GM23338 (cell line): ENCODE measurements around the gene FUT3. TPM values are rescaled to one million over a fixed set of nuclear protein-coding genes. Genes with fewer than 3 reads are reported as not detected.

Source experiments
- ATAC-seq: fragments of 200-7000 bp; cut with Tn5 transposase; 3 replicates; pipeline ENCODE4 v1.9.1; 2020
- DNase-seq: peaks from one replicate; pipeline ENCODE4 v3.0.0-alpha.2; 2015; ENCODE audit warnings: low spot score
- H2AFZ ChIP-seq: fragments of 200-600 bp; sonication (generic); 2 replicates; pipeline ENCODE4 v1.8.0; 2016; ENCODE audit warnings: antibody characterized with exemption, mild to moderate bottlenecking, moderate library complexity
- H3F3A ChIP-seq: fragments of 200-600 bp; sonication (generic); replicated peaks from 2 replicates; pipeline ENCODE4 v1.8.0; 2017; ENCODE audit warnings: antibody characterized with exemption, mixed run types, low read depth
- H3K27ac ChIP-seq: fragments of 200-600 bp; sonication (generic); 2 replicates; pipeline ENCODE4 v1.6.1; 2016; ENCODE audit warnings: low read depth
- H3K27me3 ChIP-seq: fragments of 200-600 bp; sonication (generic); 2 replicates; pipeline ENCODE4 v1.8.0; 2016; ENCODE audit warnings: mild to moderate bottlenecking, mixed run types, moderate library complexity; ENCODE audit not compliant: insufficient read depth
- H3K36me3 ChIP-seq: fragments of 200-600 bp; sonication (generic); 2 replicates; pipeline ENCODE4 v1.8.0; 2016; ENCODE audit warnings: mild to moderate bottlenecking; ENCODE audit not compliant: insufficient read depth
- H3K4me1 ChIP-seq: fragments of 200-600 bp; sonication (generic); 2 replicates; pipeline ENCODE4 v1.8.0; 2016; ENCODE audit warnings: mild to moderate bottlenecking, moderate library complexity; ENCODE audit not compliant: insufficient read depth
- H3K4me2 ChIP-seq: fragments of 200-600 bp; sonication (generic); 2 replicates; pipeline ENCODE4 v1.7.1; 2017; ENCODE audit warnings: mixed run types
- H3K4me3 ChIP-seq: fragments of 200-600 bp; sonication (generic); 2 replicates; pipeline ENCODE4 v1.6.1; 2016; ENCODE audit warnings: mixed run types
- H3K79me2 ChIP-seq: fragments of 200-600 bp; sonication (generic); replicated peaks from 2 replicates; pipeline ENCODE4 v1.8.0; 2017; ENCODE audit warnings: mild to moderate bottlenecking; ENCODE audit not compliant: insufficient read depth
- H3K9me2 ChIP-seq: fragments of 200-600 bp; sonication (generic); 2 replicates; pipeline ENCODE4 v1.8.0; 2017; ENCODE audit not compliant: insufficient read depth
- H4K20me1 ChIP-seq: fragments of 200-600 bp; sonication (generic); replicated peaks from 2 replicates; pipeline ENCODE4 v1.8.0; 2017; ENCODE audit warnings: mild to moderate bottlenecking; ENCODE audit not compliant: insufficient read depth
- H3K27ac Mint-ChIP-seq: 2 replicates; pipeline ENCODE4 v1.8.0; 2020; ENCODE audit warnings: inconsistent platforms, mild to moderate bottlenecking, moderate library complexity, mixed read lengths
- H3K27me3 Mint-ChIP-seq: 3 replicates; pipeline ENCODE4 v1.8.0; 2022; ENCODE audit warnings: low read depth, mild to moderate bottlenecking, moderate library complexity, mixed read lengths, inconsistent platforms; ENCODE audit not compliant: insufficient read depth, poor library complexity
- H3K36me3 Mint-ChIP-seq: 3 replicates; pipeline ENCODE4 v1.8.0; 2021; ENCODE audit warnings: low read depth, mild to moderate bottlenecking, inconsistent platforms, moderate library complexity, mixed read lengths
- H3K4me1 Mint-ChIP-seq: 3 replicates; pipeline ENCODE4 v1.8.0; 2020; ENCODE audit warnings: mild to moderate bottlenecking, inconsistent platforms, mixed read lengths
- H3K4me3 Mint-ChIP-seq: 3 replicates; pipeline ENCODE4 v1.8.0; 2021; ENCODE audit warnings: moderate library complexity, mild to moderate bottlenecking, inconsistent platforms, mixed read lengths
- H3K9me3 Mint-ChIP-seq: 3 replicates; pipeline ENCODE4 v1.8.0; 2020; ENCODE audit warnings: moderate library complexity, mild to moderate bottlenecking, inconsistent platforms, mixed read lengths
- CREB1 ChIP-seq: fragments of 250-450 bp; sonication (Bioruptor Pico); IDR thresholded peaks from 2 replicates; pipeline ENCODE4 v1.5.0; 2020; ENCODE audit warnings: low read depth, mild to moderate bottlenecking, moderate library complexity
- ETS1 ChIP-seq: IDR thresholded peaks from 2 replicates; pipeline ENCODE4 v1.6.1; 2016; ENCODE audit warnings: antibody characterized with exemption
- EZH2 ChIP-seq: fragments of 200-600 bp; sonication (generic); IDR thresholded peaks from one replicate; pipeline ENCODE4 v1.8.0; 2017; ENCODE audit warnings: antibody characterized with exemption, mild to moderate bottlenecking, low read depth; ENCODE audit not compliant: unreplicated experiment
- EZH2phosphoT487 ChIP-seq: fragments of 200-600 bp; sonication (generic); IDR thresholded peaks from one replicate; pipeline ENCODE4 v1.8.1; 2018; ENCODE audit warnings: antibody characterized with exemption; ENCODE audit not compliant: unreplicated experiment
- JUNB ChIP-seq: IDR thresholded peaks from one replicate; pipeline ENCODE4 v1.6.1; 2016; ENCODE audit warnings: antibody characterized with exemption; ENCODE audit not compliant: unreplicated experiment
- NANOG ChIP-seq: IDR thresholded peaks from 2 replicates; pipeline ENCODE4 v1.6.1; 2016; ENCODE audit warnings: antibody characterized with exemption, borderline replicate concordance
- POLR2AphosphoS5 ChIP-seq: IDR thresholded peaks from 2 replicates; pipeline ENCODE4 v1.6.1; 2016; ENCODE audit warnings: antibody characterized with exemption, low read depth
- REST ChIP-seq: IDR thresholded peaks from one replicate; pipeline ENCODE4 v1.6.1; 2018; ENCODE audit warnings: antibody characterized with exemption; ENCODE audit not compliant: unreplicated experiment
- STAT1 ChIP-seq: IDR thresholded peaks from one replicate; pipeline ENCODE4 v1.6.1; 2016; ENCODE audit warnings: antibody characterized with exemption; ENCODE audit not compliant: unreplicated experiment
- ZNF114 ChIP-seq: fragments of 250-450 bp; sonication (Bioruptor Pico); IDR thresholded peaks from 2 replicates; pipeline ENCODE4 v1.5.0; 2020; ENCODE audit warnings: mild to moderate bottlenecking, moderate library complexity
- ZNF331 ChIP-seq: fragments of 250-450 bp; sonication (Bioruptor Pico); IDR thresholded peaks from 2 replicates; pipeline ENCODE4 v1.5.0; 2020; ENCODE audit warnings: low read depth, mild to moderate bottlenecking, moderate library complexity
- polyA plus RNA-seq: library from polyadenylated mRNA; unstranded; fragments of >200 nt; fragmentation: Nextera tagmentation; extraction: Ambion mirVana; gene quantifications from 2 replicates; pipeline ENCODE4 v1.2.1, GENCODE V29; 2016
- total RNA-seq: library from RNA; depleted of rRNA; stranded (reverse); fragments of >200 nt; shearing (Covaris generic); gene quantifications from 2 replicates; pipeline ENCODE4 v1.2.3, GENCODE V29; 2014
- TF ChIP-seq, protein P1 (sequence below), 2 experiments: fragments of 200-600 bp in 1 of 2; sonication (generic) in 1 of 2; conservative IDR thresholded peaks; 2 replicates each; pipeline versions ENCODE4 v1.5.1 to v1.6.1; 2016 to 2017; ENCODE audit warnings: antibody characterized with exemption in 2 of 2, low read depth in 2 of 2, mild to moderate bottlenecking in 2 of 2, moderate library complexity in 1 of 2

FUT3 gene
- total and polyA plus RNA-seq, 2 experiments from 2014 or later: 0.45 TPM; not detected in 1

GRCh38 chr19:5900976-5901375 lies 49.7 kb upstream of the FUT3 start (continued):
- TF ChIP-seq, protein P1, sequence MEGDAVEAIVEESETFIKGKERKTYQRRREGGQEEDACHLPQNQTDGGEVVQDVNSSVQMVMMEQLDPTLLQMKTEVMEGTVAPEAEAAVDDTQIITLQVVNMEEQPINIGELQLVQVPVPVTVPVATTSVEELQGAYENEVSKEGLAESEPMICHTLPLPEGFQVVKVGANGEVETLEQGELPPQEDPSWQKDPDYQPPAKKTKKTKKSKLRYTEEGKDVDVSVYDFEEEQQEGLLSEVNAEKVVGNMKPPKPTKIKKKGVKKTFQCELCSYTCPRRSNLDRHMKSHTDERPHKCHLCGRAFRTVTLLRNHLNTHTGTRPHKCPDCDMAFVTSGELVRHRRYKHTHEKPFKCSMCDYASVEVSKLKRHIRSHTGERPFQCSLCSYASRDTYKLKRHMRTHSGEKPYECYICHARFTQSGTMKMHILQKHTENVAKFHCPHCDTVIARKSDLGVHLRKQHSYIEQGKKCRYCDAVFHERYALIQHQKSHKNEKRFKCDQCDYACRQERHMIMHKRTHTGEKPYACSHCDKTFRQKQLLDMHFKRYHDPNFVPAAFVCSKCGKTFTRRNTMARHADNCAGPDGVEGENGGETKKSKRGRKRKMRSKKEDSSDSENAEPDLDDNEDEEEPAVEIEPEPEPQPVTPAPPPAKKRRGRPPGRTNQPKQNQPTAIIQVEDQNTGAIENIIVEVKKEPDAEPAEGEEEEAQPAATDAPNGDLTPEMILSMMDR (conservative IDR thresholded peaks at IDR 0.05; ENCODE audit: low read depth in 2 of 2): no peak
- TF ChIP-seq ZNF114 (CRISPR knock-in tag) (no peak), ZNF331 (CRISPR knock-in tag) (no peak), POLR2AphosphoS5 (no peak), STAT1 (no peak), REST (no peak), EZH2 (no peak), ETS1 (no peak)

- H3K4me3 ChIP-seq: no peak overlapping the region
- Mint-ChIP-seq H3K27me3 (peaks cover 18% of the 10 kb centered on the region), H3K4me1 (0 out of 3 replicates have a peak, but pooled peaks cover 3% of the 10 kb centered on the region), H3K27ac (no peak overlapping the region), H3K9me3 (no peaks in the 10 kb centered on the region), H3K4me3 (no peak overlapping the region), H3K36me3 (peaks cover 25% of the 10 kb centered on the region)
- H3F3A ChIP-seq: no peaks in the 10 kb centered on the region
- H3K9me2 ChIP-seq: no peaks in the 10 kb centered on the region
- no peaks in the 10 kb centered on the region for H3K27me3 ChIP-seq
- H3K4me1 ChIP-seq: no peaks in the 10 kb centered on the region
- peaks cover 38% of the 10 kb centered on the region for H4K20me1 ChIP-seq
- no peak overlapping the region for H3K4me2 ChIP-seq
- ATAC-seq (no peak), DNase-seq (no peak)
- peaks cover 42% of the 10 kb centered on the region for H3K79me2 ChIP-seq
- H3K36me3 ChIP-seq: no peaks in the 10 kb centered on the region
- H2AFZ ChIP-seq: no peak overlapping the region
- H3K27ac ChIP-seq: no peak overlapping the region
- TF ChIP-seq CREB1 (no peak), STAT1 (no peak), JUNB (no peak), REST (no peak), ZNF331 (CRISPR knock-in tag) (no peak), EZH2phosphoT487 (no peak), ETS1 (no peak), NANOG (no peak), EZH2 (no peak), POLR2AphosphoS5 (no peak)
- TF ChIP-seq, protein P1 (conservative IDR thresholded peaks at IDR 0.05; ENCODE audit: low read depth in 2 of 2): no peak
Observed at GRCh38 chr19:5899728-5900526, 48.7 kb upstream of the FUT3 start.
